Measurements from ENCODE around the gene AGPAT3.

Gene AGPAT3

DNA sequence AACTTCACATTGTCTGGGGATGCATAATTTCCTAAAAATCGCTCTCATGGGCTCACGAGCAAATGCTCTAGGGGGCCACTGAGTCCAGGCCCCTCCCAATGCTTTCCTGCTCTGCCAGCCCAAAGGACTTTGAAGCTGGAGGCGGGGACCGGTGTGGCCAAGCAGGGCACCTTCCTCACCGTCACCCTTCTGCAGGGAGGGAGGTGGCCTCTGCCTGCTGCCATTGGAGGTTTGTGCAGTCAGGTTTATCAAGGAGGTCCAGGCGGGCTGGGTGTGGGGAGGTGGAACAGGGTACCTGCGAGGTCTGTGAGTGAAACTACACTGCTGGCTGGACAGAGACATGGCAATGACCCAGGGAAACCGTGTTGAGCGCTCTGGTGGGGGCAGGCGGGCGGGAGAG lies 89.0 kb downstream of the AGPAT3 start:
- Histone ChIP-seq H3K36me3 (ENCODE audit: control insufficient read depth, low read length) (no peaks in the 10 kb centered on the region), H3K4me1 (ENCODE audit: control insufficient read depth, low read length) (peaks cover 24% of the 10 kb centered on the region), H3K4me3 (ENCODE audit: low read length) (no peak overlapping the region), H3K27ac (ENCODE audit: low read depth, low read length) (no peak overlapping the region), H3K79me2 (ENCODE audit: control insufficient read depth, low read length) (peaks cover 6% of the 10 kb centered on the region), H3K9me2 (replicated peaks; ENCODE audit: control insufficient read depth, low read length) (no peaks in the 10 kb centered on the region), H4K20me1 (ENCODE audit: control insufficient read depth, insufficient read depth, low read depth, low read length) (peaks cover 12% of the 10 kb centered on the region; the same call in 1 of the 2 replicates), H3K27me3 (ENCODE audit: control insufficient read depth, low read length) (no peaks in the 10 kb centered on the region), H3K9me3 (ENCODE audit: control insufficient read depth, insufficient read depth, low read length) (no peaks in the 10 kb centered on the region), H3F3A (ENCODE audit: control insufficient read depth, insufficient read depth) (no peaks in the 10 kb centered on the region), H3K4me2 (ENCODE audit: low read length) (no peak overlapping the region)
- TF ChIP-seq, protein P1, sequence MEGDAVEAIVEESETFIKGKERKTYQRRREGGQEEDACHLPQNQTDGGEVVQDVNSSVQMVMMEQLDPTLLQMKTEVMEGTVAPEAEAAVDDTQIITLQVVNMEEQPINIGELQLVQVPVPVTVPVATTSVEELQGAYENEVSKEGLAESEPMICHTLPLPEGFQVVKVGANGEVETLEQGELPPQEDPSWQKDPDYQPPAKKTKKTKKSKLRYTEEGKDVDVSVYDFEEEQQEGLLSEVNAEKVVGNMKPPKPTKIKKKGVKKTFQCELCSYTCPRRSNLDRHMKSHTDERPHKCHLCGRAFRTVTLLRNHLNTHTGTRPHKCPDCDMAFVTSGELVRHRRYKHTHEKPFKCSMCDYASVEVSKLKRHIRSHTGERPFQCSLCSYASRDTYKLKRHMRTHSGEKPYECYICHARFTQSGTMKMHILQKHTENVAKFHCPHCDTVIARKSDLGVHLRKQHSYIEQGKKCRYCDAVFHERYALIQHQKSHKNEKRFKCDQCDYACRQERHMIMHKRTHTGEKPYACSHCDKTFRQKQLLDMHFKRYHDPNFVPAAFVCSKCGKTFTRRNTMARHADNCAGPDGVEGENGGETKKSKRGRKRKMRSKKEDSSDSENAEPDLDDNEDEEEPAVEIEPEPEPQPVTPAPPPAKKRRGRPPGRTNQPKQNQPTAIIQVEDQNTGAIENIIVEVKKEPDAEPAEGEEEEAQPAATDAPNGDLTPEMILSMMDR (IDR thresholded peaks at IDR 0.05; ENCODE audit: low read depth, low read length, poor library complexity, severe bottlenecking) = no peak
- no peak for TF ChIP-seq EZH2phosphoT487 (IDR thresholded peaks at IDR 0.05; ENCODE audit: borderline replicate concordance, low read length)

- no peak for TF ChIP-seq EZH2phosphoT487 (IDR thresholded peaks at IDR 0.05; ENCODE audit: borderline replicate concordance, low read length)
- TF ChIP-seq, protein P1 (IDR thresholded peaks at IDR 0.05; ENCODE audit: low read depth, low read length, poor library complexity, severe bottlenecking) = no peak
- H3K36me3 ChIP-seq (ENCODE audit: control insufficient read depth, low read length) = no peaks in the 10 kb centered on the region
- peaks cover 14% of the 10 kb centered on the region; the same call in 1 of the 2 replicates for H4K20me1 ChIP-seq (ENCODE audit: control insufficient read depth, insufficient read depth, low read depth, low read length)
- no peak overlapping the region for H3K4me3 ChIP-seq (ENCODE audit: low read length)
- H3K9me3 ChIP-seq (ENCODE audit: control insufficient read depth, insufficient read depth, low read length) = no peaks in the 10 kb centered on the region
- no peaks in the 10 kb centered on the region for H3F3A ChIP-seq (ENCODE audit: control insufficient read depth, insufficient read depth)
- peaks cover 28% of the 10 kb centered on the region for H3K4me1 ChIP-seq (ENCODE audit: control insufficient read depth, low read length)
- H3K79me2 ChIP-seq (ENCODE audit: control insufficient read depth, low read length) = peaks cover 6% of the 10 kb centered on the region
- H3K27me3 ChIP-seq (ENCODE audit: control insufficient read depth, low read length) = no peaks in the 10 kb centered on the region
- H3K9me2 ChIP-seq (replicated peaks; ENCODE audit: control insufficient read depth, low read length) = no peaks in the 10 kb centered on the region
- H3K27ac ChIP-seq (ENCODE audit: low read depth, low read length) = no peak overlapping the region
- no peak overlapping the region for H3K4me2 ChIP-seq (ENCODE audit: low read length)
Measured at GRCh38 chr21:43954896-43955295, 89.9 kb downstream of the AGPAT3 start.

- Histone ChIP-seq H3K4me3 (ENCODE audit: low read length) (no peak overlapping the region), H4K20me1 (ENCODE audit: control insufficient read depth, insufficient read depth, low read depth, low read length) (peaks cover 14% of the 10 kb centered on the region; the same call in 1 of the 2 replicates), H3K4me2 (ENCODE audit: low read length) (no peak overlapping the region), H3K36me3 (ENCODE audit: control insufficient read depth, low read length) (peaks cover 6% of the 10 kb centered on the region), H3K9me2 (replicated peaks; ENCODE audit: control insufficient read depth, low read length) (no peaks in the 10 kb centered on the region), H3K4me1 (ENCODE audit: control insufficient read depth, low read length) (peaks cover 28% of the 10 kb centered on the region), H3F3A (ENCODE audit: control insufficient read depth, insufficient read depth) (no peaks in the 10 kb centered on the region), H3K9me3 (ENCODE audit: control insufficient read depth, insufficient read depth, low read length) (no peaks in the 10 kb centered on the region), H3K79me2 (ENCODE audit: control insufficient read depth, low read length) (peaks cover 6% of the 10 kb centered on the region), H3K27ac (ENCODE audit: low read depth, low read length) (no peak overlapping the region), H3K27me3 (ENCODE audit: control insufficient read depth, low read length) (no peaks in the 10 kb centered on the region)
- no peak for TF ChIP-seq EZH2phosphoT487 (IDR thresholded peaks at IDR 0.05; ENCODE audit: borderline replicate concordance, low read length)
- TF ChIP-seq, protein P1 (IDR thresholded peaks at IDR 0.05; ENCODE audit: low read depth, low read length, poor library complexity, severe bottlenecking) = no peak
Measured at GRCh38 chr21:43956019-43956669, 91.1 kb downstream of the AGPAT3 start.
